HG02678 (cell line): ENCODE data around the gene UROS.

Experiments
- ATAC-seq: cut with Tn5 transposase; IDR thresholded peaks from one replicate; pipeline ENCODE4 v1.9.1; 2021; ENCODE audit warnings: mild to moderate bottlenecking, moderate library complexity; ENCODE audit not compliant: unreplicated experiment

The UROS gene

DNA sequence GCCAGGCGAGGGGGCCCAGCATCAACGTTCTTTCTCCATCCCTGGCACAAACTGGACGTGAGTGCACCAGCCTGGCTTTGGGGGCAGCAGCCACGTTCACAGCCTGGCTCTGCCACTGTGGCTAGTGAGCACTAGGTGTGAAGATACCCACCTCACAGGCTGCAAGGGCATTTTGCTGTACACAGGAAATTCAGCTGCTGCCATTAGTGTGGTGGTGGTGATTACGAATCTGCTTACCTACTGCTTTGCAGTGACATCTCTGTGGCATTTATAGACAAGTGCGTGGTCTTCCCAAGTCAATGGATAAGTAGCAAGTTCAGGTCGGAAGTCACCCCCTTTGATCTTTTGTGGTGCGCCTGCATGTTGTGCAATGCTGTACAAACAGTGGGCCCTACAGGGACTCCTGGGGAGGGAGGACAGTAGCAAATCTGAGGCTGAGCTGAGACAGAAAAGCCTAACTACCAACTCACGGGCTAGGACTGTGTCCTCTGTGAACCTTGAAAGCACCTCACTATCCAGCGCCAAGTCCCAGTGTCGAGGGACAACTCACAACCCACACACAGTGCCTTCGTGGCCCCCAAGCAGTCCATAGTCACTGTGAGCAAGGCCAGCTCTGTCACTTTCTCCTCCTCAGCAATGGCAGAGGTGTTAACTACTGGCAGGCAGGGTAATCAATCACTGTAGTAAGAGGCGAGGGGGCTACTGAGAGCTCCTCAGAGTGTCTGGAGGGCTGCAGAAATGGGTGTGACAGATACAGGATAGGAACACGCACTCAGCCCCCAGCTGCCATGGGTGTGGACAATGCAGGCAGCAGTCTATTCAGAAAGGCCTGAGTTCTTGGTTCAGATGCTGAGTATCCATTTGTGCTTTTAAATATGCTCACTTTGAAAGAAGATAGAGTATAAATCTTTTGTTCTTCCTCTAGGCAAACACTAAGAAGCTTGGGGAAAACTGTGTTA, 30.4 kb downstream of the UROS start:
- ATAC-seq, result no peak

DNA sequence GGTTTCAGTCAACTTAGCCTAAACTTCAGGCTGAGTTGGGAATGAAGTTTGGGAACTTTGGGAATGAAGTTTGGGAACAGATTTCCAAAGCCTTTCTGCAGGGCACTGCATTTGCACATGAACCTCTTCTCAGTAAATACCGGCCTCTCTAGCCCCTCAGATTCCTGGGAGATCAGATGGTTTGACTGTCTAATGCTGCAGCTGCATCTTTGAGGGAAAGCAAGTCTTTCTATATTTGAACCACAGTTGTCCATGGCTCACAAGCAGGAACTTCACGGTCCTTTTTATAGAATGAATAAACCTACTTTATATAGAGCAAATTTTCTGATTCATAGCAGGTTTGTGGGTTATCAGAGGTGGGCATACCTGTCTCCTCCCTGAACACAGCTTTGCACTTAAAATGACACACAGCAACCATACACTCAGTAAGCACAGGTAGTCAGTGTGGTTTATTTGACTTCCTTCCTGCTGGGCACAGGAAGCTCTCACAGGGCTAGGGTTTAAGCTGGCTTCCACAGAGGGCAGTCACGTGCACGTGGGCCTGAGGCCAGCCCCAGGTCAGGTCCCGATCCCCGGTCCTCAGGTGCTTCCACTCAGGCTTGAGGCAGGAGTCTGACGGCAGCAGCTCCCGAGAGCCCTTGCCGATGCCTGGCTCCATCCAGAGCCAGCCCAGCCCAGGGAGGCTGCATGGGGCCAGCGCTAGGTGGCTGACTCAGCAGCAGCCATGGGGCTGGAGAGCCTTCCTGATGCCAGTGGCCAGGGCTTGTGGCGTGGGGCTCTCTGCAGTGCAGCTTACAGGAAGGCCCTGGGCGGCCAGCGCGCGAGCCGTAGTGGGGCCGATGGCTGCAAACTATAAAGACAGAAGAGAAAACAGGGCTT, 34.7 kb downstream of the UROS start:
- no peak for ATAC-seq

DNA sequence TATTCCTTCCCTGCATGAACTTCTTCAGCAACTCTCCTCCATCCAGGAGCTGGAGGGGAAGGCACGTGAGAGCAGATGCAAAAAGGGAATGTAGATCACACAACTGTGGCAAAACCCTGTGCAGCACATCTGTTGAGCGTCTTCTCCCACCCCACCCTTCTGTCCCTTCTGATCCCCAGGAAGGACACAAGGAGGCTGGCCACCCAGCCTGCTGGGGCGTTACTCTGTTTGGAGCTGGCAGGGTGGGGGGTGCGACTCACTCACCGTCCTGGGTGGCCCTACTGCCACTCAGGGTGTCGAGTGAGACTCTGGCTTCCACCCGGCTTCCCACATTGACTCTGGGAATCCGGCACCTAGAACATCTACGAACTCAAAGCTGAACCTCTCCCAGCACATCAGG, 37.3 kb downstream of the UROS start:
- no peak for ATAC-seq

DNA sequence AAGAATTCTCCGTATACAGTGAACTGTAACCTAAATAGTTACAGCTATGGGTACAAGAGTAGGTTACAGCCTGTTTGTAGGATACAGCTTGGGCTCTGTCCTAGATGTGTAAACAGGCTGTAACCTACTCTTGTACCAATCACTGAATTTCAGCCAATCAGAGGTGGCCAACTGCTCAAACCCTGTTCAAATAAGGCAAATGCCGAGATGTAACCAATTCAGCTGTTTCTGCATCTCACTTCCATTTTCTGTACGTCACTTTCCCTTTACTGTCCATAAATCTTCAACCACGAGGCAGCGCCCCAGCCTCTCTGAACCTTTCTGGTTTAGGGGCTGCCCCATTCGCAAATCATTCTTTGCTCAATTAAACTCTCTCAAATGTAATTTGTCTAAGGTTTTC, 39.1 kb downstream of the UROS start:
- ATAC-seq, result peak; percentile 85

DNA sequence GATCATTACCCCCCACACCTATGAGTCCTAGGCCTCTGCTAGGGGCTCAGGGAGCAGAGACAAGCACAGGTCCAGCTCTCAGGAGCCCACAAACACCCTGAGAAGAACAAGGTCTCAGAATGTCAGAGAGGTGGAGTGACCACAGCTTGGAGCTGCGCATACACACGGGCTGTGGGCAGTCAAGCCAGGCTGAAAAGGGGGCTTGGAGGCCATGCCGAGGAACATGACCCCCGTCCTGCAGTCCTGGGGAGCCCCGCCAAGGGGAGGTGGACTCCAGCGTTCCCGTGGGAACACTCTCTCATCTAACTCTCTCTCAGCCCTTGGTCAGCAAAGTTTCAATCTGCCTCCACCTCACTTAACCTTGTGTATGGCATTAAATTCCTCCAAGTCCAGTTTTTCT, 39.6 kb downstream of the UROS start:
- no peak for ATAC-seq

DNA sequence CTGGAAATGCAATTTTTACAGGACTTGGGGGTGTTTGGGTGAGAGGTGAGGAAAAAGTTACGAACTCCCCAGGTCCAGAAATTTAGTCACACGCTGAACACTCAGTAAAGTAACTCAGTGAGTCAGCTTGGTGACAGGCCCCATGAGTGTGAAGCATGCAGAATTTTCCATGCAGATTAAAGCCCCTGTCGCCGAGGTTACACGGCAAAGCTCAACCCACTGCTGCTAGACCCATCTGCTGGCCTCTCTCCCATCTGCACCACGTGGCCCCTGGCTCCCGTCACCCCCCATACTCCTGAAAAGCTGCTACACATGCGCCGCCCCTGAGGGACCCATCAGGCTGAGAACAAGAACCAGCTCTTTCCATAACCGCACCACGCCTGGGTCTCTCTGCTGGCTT, 40.4 kb downstream of the UROS start:
- no peak for ATAC-seq

DNA sequence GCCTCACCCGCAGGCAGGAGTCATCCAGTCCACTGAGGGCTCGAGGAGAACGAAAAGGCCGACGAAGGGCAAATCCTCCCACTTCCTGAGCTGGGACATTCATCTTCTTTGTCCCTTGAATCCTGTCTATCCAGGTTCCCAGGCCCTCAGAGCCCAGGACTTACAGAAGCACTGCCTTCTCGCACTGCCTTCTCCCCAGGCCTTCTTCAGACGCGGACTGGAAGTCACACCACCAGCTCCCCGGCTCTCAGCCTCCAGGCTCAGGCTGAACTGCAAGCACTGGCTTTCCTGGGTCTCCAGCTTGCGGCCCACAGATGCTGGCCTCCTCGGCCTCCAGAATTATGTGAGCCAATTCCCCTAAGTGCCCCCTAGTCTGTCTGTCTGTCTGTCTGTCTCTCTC, 41.0 kb downstream of the UROS start:
- ATAC-seq, result no peak

DNA sequence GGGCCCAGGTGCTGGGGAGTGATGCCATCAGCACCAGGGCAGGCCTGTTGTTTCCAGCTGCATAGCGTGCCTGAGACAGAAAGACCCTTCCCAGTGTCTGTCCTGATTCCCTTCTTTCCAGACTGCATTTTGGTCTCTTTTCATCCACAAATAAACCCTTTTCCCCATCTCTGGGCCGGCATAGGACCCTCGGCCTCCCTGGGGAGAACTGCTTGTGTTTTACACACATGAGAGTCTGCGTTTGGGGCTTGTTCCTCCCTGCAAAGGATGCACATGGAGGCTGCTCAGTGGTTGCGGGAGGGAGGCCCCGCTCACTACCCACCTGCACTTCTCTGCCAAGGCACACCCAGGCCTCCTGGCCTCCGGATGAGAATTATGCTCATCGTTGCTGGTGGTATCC, 41.7 kb downstream of the UROS start:
- no peak for ATAC-seq

DNA sequence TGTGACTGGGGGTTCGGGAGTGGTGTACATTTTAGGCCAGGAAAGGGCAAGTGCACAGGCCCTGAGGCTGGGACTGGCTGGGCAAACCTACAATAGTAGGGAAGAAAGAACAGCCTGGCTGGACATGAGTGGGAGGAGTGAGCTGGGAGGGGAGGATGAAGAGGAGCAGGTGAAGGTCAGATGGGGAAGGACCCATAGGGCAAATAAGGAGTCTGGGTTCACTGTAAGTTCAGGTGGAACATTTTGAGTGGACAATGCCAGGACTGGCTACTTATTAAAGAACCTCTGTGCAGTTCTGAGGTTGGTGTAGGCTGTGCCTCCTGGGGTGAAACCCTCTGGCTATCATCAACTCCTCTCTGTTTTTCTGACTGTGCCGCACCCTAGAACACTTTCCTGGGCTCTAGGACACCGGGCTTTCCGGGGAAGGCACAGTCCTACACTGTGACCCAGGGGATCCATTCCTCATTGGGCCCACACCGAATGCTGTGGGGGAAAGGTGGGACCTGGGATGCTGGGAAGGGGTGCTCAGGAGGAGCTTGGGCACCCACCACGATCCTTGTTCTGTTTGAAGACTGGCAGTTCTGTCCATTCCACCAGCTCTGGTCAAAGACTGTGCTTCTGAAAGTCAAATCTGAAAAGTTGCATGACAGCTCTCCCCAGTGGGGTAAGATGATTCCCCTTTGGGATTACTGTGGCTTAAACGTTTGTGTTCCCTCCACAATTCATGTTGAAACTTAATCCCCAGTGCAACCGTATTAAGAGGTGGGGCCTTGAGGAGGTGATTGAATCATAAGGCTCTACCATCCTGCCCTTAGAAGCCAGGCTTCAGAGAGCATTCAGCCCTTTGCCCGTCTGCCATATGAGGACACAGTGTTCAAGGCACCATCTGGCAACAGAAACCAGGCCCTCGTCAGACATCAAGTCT, 43.4 kb downstream of the UROS start:
- ATAC-seq, result no peak

DNA sequence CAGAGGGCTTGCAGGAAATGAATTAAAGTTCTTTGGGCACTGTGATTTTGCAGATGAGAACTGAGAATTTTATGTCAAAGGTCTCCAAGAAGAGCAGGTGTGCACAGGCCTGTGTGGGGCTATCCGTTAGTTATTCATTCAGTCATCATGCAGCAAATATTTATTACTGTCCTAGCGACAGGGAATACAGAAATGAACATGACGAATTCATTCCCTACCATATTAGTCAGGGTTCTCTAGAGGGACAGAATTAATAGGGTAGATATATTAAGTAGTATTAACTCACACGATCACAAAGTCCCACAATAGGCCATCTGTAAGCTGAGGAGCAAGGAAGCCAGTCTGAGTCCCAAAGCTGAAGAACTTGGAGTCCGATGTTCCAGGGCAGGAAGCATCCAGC, 44.5 kb downstream of the UROS start:
- ATAC-seq, result no peak

DNA sequence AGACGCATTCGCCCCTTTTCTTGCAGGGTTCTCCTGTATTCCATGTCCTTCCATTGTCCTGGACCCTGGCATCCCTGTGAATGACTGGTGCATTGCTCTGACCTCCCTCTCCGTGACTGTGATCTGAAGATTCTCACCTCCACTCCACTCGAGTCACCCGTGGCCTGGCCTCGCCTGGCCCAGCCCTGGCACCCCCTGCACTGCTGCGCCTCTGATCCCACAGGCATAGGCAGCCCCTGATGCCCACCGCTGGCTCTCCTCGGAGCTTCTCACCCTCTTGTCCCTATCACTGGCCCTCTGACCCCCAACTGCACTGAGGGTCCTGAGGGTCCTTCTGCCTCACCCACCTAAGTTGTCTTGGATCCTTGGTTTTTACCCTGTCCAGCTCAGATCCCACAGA, 45.3 kb downstream of the UROS start:
- ATAC-seq, result no peak

DNA sequence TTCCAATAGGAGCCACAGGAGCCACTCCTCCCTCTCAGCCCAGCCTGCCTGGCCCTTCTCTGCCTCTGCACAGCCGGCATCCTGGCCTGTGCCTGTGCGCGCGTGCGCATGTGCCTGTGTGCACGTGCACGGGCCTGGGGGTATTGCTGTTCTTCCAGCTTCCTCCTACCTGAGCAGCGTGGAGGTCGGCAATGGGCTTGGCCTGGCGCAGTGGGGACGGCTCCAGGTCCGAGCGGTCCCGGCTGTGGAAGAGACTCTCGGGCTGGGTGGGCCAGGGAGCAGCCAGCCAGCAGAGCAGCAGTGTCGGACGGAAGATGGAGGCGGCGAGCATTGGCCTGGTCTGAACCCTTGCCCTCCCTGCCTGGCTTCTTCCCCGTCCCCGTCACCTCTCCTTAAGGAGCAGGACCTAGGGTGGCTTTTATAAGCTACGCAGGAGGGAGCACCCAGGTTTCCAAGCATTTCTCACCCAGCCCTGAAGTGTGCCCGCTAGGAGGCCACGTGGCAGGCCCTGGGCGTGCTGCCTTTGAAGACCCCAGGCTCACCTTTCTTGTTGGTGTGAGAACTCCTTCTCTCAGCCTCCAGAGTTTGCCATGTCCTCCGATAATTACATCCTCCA, 47.5 kb downstream of the UROS start, which contains the start of gene MMP21:
Gene MMP21 (minus strand): TSS at position 331 of the 616 bp plus-strand sequence. CDS start 0 bp downstream, at position 331.
- no peak for ATAC-seq

DNA sequence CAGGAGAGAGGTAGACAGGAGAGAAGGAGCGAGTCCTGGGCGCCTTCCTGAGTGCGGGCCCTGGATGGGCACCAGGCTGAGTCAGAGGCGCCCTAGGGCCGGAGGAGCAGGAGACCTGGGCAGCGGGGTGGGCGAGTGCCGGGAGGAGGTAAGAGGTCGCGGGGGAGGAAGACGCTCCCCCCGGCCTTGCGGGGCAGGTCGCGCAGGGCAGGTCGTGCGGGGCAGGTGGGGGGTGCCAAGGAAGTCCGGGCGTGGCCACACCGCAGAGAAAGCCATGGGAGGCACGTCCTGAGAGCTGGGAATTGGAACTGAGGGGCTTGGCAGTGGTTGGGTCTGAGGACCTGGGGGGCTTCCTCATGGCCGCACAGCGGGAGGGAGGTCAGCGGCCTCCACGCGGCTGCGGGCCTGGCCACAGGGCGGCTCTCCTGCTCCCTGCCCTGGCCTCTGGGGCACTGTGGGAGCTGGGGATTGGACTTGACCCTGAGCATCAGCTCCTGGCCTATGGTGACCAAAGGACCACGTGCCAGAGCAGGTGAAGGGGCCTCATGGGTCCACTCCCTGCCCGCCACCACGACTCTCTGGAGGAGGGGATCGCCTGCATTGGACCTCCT, 48.4 kb downstream of the UROS start:
- no peak for ATAC-seq

DNA sequence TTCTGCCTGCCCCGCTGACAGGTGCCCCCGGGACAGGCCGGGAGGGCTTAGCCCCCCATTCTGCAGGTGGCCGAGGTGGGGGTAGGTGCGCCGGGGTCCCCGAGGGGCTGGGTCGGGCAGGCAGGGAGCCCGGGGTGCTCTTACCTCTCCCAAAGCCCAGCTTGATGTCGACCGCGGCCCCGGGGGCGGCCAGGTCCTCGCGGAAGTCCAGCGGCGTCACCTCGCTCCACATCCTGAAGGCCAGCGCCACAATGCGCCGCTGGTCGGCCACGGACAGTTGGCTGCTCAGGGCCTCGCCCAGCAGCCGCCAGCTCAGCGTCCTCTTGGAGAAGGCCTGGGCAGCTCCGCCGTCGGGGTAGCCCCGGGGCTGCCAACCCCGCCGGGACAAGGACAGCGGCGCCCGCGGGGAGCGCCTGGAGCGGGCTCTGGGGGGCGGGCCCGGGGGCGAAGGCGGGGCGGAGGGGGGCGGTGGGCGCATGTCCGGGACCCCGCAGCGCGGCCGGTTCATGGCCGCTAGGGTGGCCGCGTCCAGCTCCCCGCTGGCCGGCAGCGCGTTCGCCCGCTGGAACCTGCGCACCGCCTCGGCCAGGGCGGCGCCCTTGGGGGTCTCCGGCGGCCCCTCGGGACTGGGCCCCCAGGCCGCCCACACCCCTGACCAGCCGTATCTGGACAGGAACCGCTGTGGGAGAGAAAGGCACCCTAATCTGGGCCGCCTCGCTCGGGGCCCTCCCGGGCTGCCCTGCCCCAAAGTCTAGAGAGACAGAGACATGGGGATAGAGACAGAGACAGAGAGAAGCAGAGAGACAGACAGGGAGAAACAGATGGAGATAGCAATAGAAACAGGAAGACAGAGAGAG, 49.1 kb downstream of the UROS start:
- ATAC-seq, result no peak

DNA sequence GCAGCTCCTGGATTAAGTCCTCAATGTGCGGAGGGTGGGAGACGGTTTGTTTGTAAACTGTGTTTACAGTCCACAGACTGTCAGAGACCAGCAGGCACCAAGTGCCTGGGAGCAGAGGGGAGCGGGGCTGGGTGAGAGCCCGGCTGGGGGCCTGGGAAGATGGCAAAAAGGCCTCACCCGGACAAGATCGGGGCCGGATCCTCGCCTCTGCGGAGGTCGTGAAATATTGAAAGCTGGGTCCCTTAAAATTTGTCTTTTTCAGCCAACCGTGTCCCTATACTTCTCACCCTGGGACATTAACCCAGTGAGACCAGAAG, 50.2 kb downstream of the UROS start:
- ATAC-seq, result no peak

DNA sequence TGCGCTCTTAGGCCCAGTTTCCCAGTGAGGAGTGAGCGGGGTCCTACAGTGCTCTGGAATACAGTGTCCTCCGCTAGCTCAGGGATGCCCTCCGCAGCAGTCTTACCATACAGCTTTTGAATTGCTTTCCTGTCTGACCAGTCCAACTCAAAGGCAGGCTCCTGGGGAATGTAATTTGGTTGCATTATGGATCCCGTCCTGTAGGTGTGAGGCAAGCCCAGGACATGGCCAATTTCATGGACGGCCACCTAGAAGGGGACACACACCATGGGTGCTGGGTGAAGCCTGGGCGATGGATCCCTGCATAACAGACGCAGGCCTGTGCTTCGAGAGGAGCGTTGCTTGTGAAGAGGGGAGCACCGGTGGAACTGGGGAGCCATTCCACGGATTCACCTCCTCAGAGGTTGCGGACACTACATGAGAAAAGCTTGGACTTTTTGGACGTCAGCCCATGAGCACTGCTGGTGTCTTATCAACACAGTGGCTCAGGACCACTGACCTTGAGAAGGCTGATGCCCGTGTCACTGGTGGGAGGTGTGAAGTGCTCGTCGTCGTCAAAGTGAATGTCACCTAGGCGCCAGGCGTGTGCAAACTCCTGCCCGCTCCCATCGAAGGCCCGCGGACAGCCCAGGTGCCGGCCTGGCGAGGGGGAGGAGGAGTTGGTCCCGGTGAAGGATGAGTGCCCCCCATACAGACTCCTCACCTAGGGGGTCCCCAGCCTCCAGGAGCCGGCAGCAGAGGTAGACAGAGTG, 50.8 kb downstream of the UROS start:
- ATAC-seq, result no peak

DNA sequence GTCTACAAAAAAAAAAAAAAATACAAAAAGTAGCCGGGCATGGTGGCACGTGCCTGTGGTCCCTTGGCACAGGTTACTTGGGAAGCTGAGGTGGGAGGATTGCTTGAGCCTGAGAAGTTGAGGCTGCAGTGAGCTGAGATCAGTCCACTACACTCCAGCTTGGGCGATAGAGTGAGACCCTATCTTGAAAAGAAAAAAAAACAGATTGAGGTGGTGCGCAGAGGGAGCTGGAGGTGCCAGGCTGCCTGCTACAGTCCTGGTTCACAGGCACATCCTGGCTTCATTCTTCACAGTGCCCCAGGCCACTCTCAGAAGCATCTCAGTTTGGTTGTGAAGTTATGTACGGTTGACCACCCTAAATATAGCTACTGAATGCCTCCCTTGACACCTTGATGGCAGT, 52.2 kb downstream of the UROS start:
- ATAC-seq, result no peak

DNA sequence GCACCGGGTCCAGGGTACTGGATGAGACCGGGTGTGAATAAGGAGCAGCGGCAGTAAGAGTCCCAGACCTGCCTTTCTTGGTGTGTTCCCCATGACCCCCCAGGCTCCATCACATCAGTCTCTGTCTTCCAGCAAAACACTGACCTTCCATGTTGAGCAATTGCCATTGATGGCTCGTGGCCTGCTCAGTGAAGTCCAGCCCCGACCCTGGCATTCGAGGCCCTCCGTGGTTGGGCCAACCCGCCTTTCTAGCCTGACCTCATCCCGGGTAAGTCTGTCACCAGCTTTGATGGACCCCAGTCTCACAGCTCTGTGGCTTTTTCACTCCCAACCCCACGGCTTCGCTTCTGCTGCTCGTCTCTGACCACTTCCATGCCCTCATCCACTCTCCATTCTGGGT, 53.9 kb downstream of the UROS start:
- ATAC-seq, result no peak
